Measurements from ENCODE around the gene CPA4.
"Not testable (repeated sequence)": the region's sequence is repeated elsewhere in the genome, so short reads cannot be mapped to it uniquely, and the experiment has no call there.

DNA sequence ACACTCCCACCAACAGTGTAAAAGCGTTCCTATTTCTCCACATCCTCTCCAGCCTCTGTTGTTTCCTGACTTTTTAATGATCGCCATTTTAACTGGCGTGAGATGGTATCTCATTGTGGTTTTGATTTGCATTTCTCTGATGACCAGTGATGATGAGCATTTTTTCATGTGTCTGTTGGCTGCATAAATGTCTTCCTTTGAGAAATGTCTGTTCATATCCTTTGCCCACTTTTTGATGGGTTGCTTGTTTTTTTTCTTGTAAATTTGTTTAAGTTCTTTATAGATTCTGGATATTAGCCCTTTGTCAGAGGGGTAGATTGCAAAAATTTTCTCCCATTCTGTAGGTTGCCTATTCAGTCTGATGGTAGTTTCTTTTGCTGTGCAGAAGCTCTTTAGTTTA is 43.3 kb upstream of the CPA4 start:
- not testable (repeated sequence) for TF ChIP-seq POLR2A (IDR thresholded peaks at IDR 0.05)
- TF ChIP-seq, protein P1, sequence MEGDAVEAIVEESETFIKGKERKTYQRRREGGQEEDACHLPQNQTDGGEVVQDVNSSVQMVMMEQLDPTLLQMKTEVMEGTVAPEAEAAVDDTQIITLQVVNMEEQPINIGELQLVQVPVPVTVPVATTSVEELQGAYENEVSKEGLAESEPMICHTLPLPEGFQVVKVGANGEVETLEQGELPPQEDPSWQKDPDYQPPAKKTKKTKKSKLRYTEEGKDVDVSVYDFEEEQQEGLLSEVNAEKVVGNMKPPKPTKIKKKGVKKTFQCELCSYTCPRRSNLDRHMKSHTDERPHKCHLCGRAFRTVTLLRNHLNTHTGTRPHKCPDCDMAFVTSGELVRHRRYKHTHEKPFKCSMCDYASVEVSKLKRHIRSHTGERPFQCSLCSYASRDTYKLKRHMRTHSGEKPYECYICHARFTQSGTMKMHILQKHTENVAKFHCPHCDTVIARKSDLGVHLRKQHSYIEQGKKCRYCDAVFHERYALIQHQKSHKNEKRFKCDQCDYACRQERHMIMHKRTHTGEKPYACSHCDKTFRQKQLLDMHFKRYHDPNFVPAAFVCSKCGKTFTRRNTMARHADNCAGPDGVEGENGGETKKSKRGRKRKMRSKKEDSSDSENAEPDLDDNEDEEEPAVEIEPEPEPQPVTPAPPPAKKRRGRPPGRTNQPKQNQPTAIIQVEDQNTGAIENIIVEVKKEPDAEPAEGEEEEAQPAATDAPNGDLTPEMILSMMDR (IDR thresholded peaks at IDR 0.05): not testable (repeated sequence)
